GM10248 (cell line): ENCODE measurements around the gene C4orf46.

Experiments used
- CTCF ChIA-PET: fragments of 300-600 bp; sonication (Branson Sonifier 250); formaldehyde crosslinking; extraction: SDS; loops from one replicate; lab custom pipeline; 2021; ENCODE audit warnings: antibody characterized with exemption; lab: Yijun Ruan, JAX
- POLR2A ChIA-PET: fragments of 350-650 bp; sonication (Branson Sonifier 250); formaldehyde crosslinking; extraction: SDS; loops from one replicate; lab custom pipeline; 2020; ENCODE audit warnings: antibody characterized with exemption; lab: Yijun Ruan, JAX
- DNase-seq: peaks from one replicate; pipeline ENCODE4 v3.0.0; 2012; ENCODE audit errors: extremely low spot score
- TF ChIP-seq, protein P1 (sequence below): IDR thresholded peaks from 2 replicates; pipeline ENCODE4 v1.5.1; 2012; ENCODE audit warnings: mild to moderate bottlenecking, low read depth; ENCODE audit errors: extremely low read depth, missing control alignments, control extremely low read depth

The C4orf46 gene

DNA sequence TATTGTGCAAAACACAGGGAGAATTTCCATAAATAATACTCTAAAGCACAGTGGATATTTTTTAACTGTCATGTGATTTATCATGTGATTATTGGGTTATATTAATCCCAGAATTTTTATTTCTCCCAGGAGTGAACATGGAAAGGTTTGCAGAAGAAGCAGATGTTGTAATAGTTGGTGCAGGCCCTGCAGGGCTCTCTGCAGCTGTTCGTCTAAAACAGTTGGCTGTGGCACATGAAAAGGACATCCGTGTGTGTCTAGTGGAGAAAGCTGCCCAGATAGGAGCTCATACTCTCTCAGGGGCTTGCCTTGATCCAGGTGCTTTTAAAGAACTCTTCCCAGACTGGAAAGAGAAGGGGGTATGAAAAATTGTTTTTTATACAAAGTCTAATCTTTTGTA is 10.4 kb upstream of the C4orf46 start:
- TF ChIP-seq, protein P1, sequence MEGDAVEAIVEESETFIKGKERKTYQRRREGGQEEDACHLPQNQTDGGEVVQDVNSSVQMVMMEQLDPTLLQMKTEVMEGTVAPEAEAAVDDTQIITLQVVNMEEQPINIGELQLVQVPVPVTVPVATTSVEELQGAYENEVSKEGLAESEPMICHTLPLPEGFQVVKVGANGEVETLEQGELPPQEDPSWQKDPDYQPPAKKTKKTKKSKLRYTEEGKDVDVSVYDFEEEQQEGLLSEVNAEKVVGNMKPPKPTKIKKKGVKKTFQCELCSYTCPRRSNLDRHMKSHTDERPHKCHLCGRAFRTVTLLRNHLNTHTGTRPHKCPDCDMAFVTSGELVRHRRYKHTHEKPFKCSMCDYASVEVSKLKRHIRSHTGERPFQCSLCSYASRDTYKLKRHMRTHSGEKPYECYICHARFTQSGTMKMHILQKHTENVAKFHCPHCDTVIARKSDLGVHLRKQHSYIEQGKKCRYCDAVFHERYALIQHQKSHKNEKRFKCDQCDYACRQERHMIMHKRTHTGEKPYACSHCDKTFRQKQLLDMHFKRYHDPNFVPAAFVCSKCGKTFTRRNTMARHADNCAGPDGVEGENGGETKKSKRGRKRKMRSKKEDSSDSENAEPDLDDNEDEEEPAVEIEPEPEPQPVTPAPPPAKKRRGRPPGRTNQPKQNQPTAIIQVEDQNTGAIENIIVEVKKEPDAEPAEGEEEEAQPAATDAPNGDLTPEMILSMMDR = no peak
- CTCF ChIA-PET = interaction anchor here (0.7 kb wide), 1 partner anchor 10 kb away, joined by 3 read pairs; no protein-coding TSS in a partner anchor
- DNase-seq = no peak
- POLR2A ChIA-PET = no interaction called here

DNA sequence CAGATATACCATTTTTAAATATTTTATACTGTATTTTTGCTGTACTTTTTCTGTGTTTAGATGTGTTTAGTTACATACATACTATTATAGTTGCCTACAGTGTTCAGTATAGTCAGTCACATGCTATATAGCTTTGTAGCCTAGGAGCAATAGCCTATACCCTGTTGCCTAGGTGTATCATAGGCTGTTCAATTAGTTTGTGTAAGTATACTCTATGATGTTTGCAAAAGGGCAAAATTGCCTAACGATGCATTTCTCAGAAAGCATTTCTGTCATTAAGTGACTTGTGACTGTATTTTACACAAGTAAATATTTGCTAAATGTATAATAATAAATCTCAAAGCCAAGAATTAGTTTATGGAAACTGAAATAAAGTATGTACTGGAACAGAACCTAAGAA is 9.9 kb upstream of the C4orf46 start:
- ChIA-PET POLR2A (no interaction called here), CTCF (interaction anchor here (1.1 kb wide), 1 partner anchor 34 kb away, joined by 4 read pairs; no protein-coding TSS in a partner anchor)
- TF ChIP-seq, protein P1 = no peak
- DNase-seq = no peak

- ChIA-PET CTCF (no interaction called here), POLR2A (no interaction called here)
- no peak for DNase-seq
- TF ChIP-seq, protein P1 = no peak
Measured at GRCh38 chr4:158678767-158679166, 7.1 kb upstream of the C4orf46 start.

DNA sequence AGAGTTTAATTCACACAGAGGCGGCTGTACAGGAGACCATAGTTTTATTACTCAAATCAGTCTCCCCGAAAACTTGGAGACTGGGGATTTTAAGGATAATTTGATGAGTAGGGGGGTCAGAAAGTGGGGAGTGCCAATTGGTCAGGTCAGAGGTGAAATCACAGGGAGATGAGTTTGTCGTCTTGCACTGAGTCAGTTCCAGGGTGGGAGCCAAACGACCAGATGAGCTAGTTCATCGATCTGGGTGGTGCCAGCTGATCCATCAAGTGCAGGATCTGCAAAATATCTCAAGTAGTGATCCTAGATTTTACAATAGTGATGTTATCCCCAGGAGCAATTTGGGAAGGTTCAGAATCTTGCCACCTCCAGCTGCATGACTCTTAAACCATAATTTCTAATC is 4.4 kb upstream of the C4orf46 start:
- ChIA-PET CTCF (no interaction called here), POLR2A (no interaction called here)
- TF ChIP-seq, protein P1 = no peak
- DNase-seq = no peak

- no peak for DNase-seq
- ChIA-PET CTCF (interaction anchor here (0.7 to 0.8 kb wide), 2 partner anchors 28 to 55 kb away, joined by 3 read pairs; no protein-coding TSS in a partner anchor), POLR2A (no interaction called here)
- TF ChIP-seq, protein P1 = no peak
Measured at GRCh38 chr4:158673633-158674032, 1.9 kb upstream of the C4orf46 start.

- DNase-seq = peak; percentile 96
- CTCF ChIA-PET = no interaction called here
- POLR2A ChIA-PET = no interaction called here
- TF ChIP-seq, protein P1 = peak; percentile 83
Measured at GRCh38 chr4:158671915-158672806, 474 bp upstream of the C4orf46 start, which contains the start of gene ETFDH. TSS of gene ETFDH (plus strand) at chr4:158672296. CDS start at chr4:158672457, 161 bp downstream.
